T-helper 2 cell treated with Interferon-gamma antibody and Interleukin-4, amounts not matched to agents 5 μg/mL and 100 μg/mL, for 36 hours (primary cell): ENCODE measurements around the gene LRRFIP1.
A peak's percentile ranks its signal among the peaks of the same experiment; 100 is the strongest.

Experiments used
- DNase-seq: peaks from one replicate; pipeline ENCODE4 v3.0.0; 2021; ENCODE audit warnings: low spot score
- H3K27ac Mint-ChIP-seq: one replicate; pipeline ENCODE4 v1.8.0; 2021; ENCODE audit warnings: mild to moderate bottlenecking, mixed read lengths
- H3K27me3 Mint-ChIP-seq: one replicate; pipeline ENCODE4 v1.8.0; 2021; ENCODE audit warnings: low read depth, mixed read lengths
- H3K36me3 Mint-ChIP-seq: one replicate; pipeline ENCODE4 v1.8.0; 2021; ENCODE audit warnings: low read depth, mixed read lengths
- H3K4me1 Mint-ChIP-seq: one replicate; pipeline ENCODE4 v1.8.0; 2021; ENCODE audit warnings: low read depth, mixed read lengths
- H3K4me3 Mint-ChIP-seq: one replicate; pipeline ENCODE4 v1.8.0; 2022; ENCODE audit warnings: mild to moderate bottlenecking, moderate library complexity, mixed read lengths
- H3K9me3 Mint-ChIP-seq: one replicate; pipeline ENCODE4 v1.8.0; 2021; ENCODE audit warnings: mixed read lengths

The LRRFIP1 gene

DNA sequence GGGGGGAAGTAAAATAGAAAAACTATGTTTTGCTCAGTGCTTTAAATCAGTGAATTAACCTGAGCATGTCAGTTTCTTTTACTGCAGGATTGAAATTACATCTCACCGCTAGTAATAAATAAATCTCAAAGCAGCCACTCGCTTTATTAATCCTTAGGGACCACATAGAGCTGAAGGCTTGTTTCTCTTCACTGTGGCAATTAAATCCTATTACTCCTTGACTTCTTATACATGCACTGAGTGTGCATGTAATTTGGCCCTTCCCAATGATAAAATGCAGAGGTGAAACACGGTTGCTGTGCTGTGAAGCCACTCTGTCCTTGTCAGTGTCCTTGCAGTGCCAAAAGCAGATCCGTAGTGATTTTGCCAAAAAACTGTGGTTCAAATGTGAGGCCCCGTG, 94.1 kb downstream of the LRRFIP1 start:
- Mint-ChIP-seq H3K4me3 (no peak overlapping the region), H3K36me3 (peaks cover 28% of the 10 kb centered on the region), H3K4me1 (peaks cover 26% of the 10 kb centered on the region), H3K27me3 (no peaks in the 10 kb centered on the region), H3K9me3 (no peaks in the 10 kb centered on the region), H3K27ac (no peak overlapping the region)
- no peak for DNase-seq

DNA sequence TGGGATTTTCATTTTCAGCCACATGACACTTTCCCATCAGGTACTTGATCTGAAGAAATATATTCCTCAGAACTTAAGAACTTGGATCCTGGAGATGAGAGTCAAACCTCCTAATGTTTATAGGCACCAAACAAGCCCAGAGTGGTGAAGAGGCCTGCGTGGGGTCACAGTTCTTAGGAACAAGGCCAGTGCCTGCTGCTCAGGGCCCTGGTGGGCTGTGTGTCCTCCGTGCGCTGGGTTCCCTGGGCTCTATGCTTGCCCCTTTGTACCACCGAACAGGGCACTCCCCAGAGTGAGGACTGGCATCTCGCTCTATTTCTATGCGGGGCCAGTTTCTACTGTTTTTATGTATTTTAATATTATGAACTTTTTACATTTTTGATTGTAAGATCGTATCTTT, 95.2 kb downstream of the LRRFIP1 start:
- DNase-seq = no peak
- Mint-ChIP-seq H3K9me3 (no peaks in the 10 kb centered on the region), H3K36me3 (peaks cover 31% of the 10 kb centered on the region), H3K4me3 (no peak overlapping the region), H3K4me1 (peaks cover 30% of the 10 kb centered on the region), H3K27me3 (no peaks in the 10 kb centered on the region), H3K27ac (no peak overlapping the region)

DNA sequence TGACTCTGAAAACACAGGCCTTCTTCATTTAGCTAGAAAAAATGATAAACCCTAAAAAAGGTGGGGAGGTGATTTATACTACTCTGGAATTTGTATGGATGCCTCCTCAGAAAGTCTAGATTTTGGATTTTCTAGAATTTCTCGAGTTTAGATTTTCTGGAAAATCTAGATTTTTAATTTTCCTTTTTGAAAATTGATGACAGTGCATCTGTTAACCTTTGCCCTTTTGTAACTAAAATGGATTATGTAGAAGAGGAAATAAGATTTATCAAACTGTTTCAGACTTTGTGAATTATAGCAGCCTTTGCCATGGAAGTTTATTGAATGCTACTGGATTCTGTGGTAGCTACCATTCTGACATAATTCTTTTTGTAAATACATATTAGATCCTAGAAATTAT, 95.6 kb downstream of the LRRFIP1 start:
- no peak overlapping the region for H3K27ac Mint-ChIP-seq
- H3K4me1 Mint-ChIP-seq = peaks cover 34% of the 10 kb centered on the region
- peaks cover 33% of the 10 kb centered on the region for H3K36me3 Mint-ChIP-seq

DNA sequence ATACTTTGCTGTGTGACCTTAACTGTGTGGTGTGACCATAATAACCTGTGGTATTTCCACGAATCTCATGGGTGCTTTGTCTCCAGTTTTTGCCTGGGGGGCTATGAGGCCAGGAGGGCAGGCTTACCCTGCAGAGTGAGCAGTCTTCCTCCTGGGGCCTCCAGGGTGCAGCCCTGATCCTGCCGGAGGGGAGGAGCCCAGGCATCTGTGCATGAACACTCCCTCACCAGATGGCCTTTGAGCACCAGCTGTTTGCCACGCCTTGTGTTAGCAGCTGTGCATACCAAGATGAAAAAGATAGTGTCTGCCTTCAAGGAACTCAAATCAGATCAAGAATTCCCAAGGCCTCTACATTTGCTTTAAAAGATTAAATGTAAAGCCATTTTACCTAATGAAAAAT, 96.2 kb downstream of the LRRFIP1 start:
- Mint-ChIP-seq H3K27me3 (no peaks in the 10 kb centered on the region), H3K36me3 (peaks cover 33% of the 10 kb centered on the region), H3K4me1 (peaks cover 34% of the 10 kb centered on the region), H3K9me3 (no peaks in the 10 kb centered on the region), H3K4me3 (no peak overlapping the region), H3K27ac (no peak overlapping the region)
- no peak for DNase-seq

More for the DNA sequence above, 95.6 kb downstream of the LRRFIP1 start:
- H3K9me3 Mint-ChIP-seq = no peaks in the 10 kb centered on the region
- H3K27me3 Mint-ChIP-seq = no peaks in the 10 kb centered on the region
- no peak for DNase-seq
- H3K4me3 Mint-ChIP-seq = no peak overlapping the region

DNA sequence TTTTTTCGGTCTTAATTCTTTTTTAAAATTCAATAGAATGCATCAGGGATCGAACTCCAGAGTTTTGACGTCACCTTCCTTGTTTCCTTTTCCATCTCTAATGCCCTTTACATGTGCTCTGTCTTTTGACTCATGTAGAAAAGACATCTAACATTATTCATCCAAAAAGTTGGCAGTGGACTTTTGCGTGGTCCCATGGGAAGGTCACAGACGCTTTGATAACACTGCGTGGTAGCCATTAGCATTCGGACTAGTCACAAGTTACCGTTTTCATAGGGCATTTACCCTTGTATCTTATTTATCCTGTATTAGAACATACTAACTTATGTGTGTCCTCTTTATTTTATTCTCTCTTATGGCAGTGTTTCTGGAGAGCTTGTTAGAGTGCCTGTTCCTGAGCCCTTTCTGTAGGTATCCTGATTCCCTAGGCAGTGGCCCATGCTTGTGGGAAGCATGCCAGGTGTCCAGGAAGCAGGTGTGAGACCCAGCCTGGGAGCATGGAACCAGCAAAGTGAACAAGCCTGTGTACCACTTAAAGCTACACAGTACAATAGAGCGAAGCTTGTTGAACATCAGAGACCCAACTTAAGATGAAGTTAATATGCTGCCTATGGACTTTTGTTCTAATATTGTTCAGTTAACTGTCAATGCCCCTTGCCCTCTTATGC, 97.6 kb downstream of the LRRFIP1 start:
- no peaks in the 10 kb centered on the region for H3K9me3 Mint-ChIP-seq
- H3K4me1 Mint-ChIP-seq = peaks cover 31% of the 10 kb centered on the region
- DNase-seq = no peak
- peaks cover 37% of the 10 kb centered on the region for H3K36me3 Mint-ChIP-seq
- H3K27me3 Mint-ChIP-seq = no peaks in the 10 kb centered on the region
- no peak overlapping the region for H3K4me3 Mint-ChIP-seq
- no peak overlapping the region for H3K27ac Mint-ChIP-seq

DNA sequence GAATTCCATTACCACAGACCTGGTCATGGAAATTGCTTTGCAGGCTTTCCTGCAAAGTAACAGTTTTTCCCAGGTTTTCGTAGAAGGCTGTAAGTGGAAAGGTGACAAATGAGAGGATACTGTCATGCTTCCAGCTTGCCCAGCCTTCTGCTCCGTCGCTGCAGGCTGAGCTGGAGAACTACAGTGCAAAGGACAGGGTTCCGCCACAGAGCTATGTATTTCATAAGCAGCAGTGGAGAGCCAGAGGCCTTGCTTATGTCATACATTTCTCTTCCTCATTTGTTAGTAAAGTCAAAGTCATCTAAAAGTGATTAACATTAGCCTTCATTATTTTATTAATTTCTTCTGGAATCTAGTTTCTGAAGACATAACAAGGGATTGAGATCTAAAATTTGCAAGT, 98.3 kb downstream of the LRRFIP1 start:
- H3K9me3 Mint-ChIP-seq = no peaks in the 10 kb centered on the region
- DNase-seq = no peak
- H3K27ac Mint-ChIP-seq = no peak overlapping the region
- peaks cover 35% of the 10 kb centered on the region for H3K4me1 Mint-ChIP-seq
- H3K36me3 Mint-ChIP-seq = peaks cover 38% of the 10 kb centered on the region
- no peak overlapping the region for H3K4me3 Mint-ChIP-seq
- H3K27me3 Mint-ChIP-seq = no peaks in the 10 kb centered on the region

DNA sequence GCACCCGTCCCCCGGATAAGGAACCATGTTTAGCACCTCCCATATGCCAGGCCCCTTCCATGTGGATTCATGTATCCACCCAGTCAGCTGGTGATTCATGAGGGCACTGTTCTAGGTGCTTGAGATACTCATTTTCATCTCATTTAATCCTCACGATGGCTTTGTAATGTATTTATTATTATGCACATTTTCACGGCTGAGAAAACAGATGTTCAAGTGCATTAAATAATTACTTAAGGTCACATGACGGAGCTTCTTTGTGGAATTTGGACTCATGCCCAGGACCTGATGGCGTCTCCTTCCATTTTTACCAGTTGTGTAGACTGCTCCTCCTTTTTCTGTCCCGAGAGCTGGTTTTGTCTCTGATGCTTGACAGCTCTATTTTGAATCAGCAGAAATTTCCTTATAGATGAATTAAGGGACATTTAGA, 99.0 kb downstream of the LRRFIP1 start:
- Mint-ChIP-seq H3K4me3 (no peak overlapping the region), H3K36me3 (peaks cover 39% of the 10 kb centered on the region), H3K9me3 (no peaks in the 10 kb centered on the region), H3K27ac (no peak overlapping the region), H3K4me1 (peaks cover 43% of the 10 kb centered on the region), H3K27me3 (no peaks in the 10 kb centered on the region)
- DNase-seq = no peak

DNA sequence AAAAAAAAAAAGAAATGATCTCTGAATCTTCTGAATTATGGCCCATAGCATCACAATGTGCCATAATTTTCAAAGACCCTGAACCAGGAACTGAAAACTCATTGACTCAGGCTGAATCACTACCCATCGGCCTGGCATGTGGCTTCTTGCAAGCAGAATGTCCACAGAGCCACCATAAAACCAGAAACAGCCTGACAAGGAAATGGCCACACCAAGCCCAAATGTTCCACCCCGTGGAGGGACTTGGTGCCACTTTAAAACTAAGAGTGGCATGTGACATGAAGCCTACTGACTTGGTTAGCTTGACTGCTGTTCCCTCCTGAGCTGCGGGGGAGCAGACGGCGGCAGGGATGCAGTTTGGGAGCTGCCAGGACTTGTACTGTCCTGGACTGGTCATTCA, 100.0 kb downstream of the LRRFIP1 start:
- H3K4me3 Mint-ChIP-seq = no peak overlapping the region
- H3K4me1 Mint-ChIP-seq = peaks cover 44% of the 10 kb centered on the region
- H3K36me3 Mint-ChIP-seq = peaks cover 39% of the 10 kb centered on the region
- no peak for DNase-seq
- no peaks in the 10 kb centered on the region for H3K27me3 Mint-ChIP-seq
- H3K27ac Mint-ChIP-seq = no peak overlapping the region
- H3K9me3 Mint-ChIP-seq = no peaks in the 10 kb centered on the region

DNA sequence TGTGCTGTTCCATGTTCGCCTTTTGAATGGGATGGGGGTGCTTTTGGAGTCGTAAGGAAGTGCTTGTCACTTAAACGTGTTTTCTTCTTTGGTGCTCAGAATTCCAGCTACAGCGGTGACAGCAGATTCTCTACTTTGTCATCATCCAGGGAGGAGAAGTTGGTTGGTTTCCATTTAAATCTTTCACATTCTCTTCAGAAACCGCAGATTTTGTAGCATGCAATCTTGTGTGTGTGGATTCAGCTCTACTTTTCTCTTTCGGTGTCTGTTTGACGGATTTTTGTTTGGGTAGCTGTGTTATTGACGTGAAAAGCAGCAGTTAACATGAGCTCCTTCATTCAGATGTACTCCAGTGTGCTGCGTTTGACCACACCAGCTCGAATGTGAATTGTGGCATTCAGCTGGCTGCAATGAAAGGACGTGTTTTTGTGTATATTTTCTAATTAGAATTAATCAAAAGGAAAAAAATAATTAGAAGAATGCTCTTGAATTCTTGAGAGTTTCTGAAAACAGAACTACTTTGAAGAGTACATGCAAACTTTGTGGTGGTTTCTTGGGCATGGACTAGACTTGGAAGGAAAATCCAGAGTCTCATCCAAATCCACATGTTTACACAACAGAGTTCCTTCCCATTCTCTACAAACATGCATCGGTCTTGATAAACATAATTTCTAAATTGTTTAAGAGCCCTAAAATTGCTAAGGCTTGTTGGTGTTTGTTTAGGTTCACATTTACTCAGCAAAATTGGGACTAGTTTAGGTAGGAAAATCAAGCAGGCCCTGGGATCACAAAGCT, 102.5 kb downstream of the LRRFIP1 start:
- Mint-ChIP-seq H3K27me3 (no peaks in the 10 kb centered on the region), H3K27ac (peak overlapping the region; percentile 65), H3K4me1 (peaks cover 47% of the 10 kb centered on the region), H3K4me3 (no peak overlapping the region), H3K9me3 (no peaks in the 10 kb centered on the region), H3K36me3 (peaks cover 33% of the 10 kb centered on the region)
- DNase-seq = no peak

DNA sequence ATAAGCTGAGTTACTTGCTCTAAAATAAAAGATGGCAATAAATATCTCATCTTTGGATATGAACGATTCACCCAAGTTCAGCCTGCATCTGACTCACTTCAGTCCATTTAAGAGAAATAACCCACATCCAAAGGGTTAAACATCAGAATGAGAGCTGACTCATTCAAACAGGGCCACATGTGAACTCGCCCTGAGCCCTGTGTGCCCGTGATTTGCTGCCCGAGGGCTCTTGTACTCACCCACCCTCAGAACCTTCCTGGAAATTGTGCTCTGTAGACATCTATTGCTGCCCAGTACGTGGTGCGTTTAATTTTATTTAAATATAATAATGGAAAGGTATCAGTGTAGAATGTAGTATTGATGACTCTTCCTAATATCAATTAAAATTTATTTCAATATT, 104.3 kb downstream of the LRRFIP1 start:
- H3K36me3 Mint-ChIP-seq = peaks cover 31% of the 10 kb centered on the region
- no peak overlapping the region for H3K27ac Mint-ChIP-seq
- H3K9me3 Mint-ChIP-seq = no peaks in the 10 kb centered on the region
- peak; percentile 61 for DNase-seq
- no peak overlapping the region for H3K4me3 Mint-ChIP-seq
- H3K27me3 Mint-ChIP-seq = no peaks in the 10 kb centered on the region
- peaks cover 41% of the 10 kb centered on the region for H3K4me1 Mint-ChIP-seq

DNA sequence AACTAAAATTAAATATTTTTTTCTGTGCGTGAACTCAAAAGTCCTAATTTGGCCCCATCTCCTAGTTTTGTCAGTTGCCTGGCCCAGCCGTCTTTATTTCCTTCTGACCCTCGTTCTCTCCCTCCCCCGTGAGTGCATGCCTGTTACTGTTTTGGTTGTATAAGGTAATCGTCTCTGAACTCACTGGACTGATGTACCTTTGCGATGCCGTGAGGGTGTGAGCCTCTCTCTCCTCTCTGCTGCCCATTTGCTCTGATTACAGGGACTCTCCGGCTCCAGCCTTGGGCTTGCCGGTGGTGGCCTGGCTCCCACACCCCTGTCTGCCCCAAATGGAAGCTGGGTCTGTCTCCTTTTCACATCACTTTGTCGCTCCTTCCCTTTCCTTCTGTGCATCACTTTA, 104.7 kb downstream of the LRRFIP1 start:
- Mint-ChIP-seq H3K4me1 (peaks cover 39% of the 10 kb centered on the region), H3K27me3 (no peaks in the 10 kb centered on the region), H3K36me3 (peaks cover 29% of the 10 kb centered on the region), H3K27ac (peak overlapping the region; percentile 67), H3K4me3 (no peak overlapping the region), H3K9me3 (no peaks in the 10 kb centered on the region)
- DNase-seq = no peak

DNA sequence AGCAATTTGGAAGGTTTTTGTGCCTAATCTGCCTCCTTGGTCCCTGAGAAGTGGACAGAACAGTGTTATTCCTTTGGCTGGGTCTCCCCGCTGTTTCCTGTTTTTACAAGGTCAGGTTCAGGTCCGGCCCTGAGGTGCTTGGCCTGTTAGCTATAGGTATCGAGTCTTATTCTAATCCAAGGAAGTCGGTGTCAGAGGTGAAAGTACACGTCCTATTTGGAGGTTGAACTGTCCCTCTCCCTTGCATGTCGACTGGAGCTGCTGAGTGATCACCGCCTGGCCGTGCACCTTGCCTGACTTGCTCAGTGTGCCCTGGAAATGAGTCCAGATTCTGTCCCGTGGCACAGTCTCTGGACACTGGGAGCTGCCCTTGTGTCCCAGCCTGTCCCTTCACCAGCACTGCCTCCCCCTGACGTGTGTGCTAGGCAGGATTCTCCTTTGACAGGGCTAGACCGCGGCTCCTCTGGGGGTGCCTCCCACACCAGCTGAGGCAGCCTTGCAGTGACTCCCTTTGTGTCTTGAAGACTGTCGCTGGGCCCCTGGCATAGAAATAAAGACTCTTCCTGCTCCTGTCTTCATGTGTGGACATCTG, 105.5 kb downstream of the LRRFIP1 start:
- H3K4me3 Mint-ChIP-seq = no peak overlapping the region

DNA sequence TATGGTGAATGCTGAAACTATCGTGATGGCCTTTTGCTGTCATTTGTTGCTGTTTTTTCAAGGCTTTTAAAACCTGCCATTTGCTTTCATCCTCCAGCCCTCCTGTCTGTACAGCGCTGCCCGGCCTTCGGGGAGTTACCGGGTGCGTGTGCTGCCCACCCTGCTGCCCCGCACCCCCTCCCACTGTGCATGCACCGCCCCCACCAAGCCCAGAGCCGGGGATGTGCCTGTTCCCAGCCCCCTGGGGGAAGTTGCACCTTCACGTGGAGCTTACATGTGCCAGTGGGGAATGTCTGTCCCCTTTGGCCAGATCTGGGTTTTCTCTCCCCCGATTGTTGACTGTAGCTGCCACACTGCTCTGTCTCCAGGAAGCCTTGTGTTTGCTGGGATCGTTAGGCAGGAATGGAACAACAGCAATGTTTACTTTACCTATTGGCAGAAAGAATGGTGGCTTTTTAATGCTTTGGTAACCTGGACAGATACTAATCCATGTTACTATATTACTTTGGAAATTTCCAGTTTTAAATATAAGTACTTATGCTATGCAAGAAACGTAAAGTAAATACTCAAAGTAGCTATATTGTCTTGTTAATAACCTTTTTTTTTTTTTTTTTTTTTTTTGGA, 106.4 kb downstream of the LRRFIP1 start:
- H3K36me3 Mint-ChIP-seq = peaks cover 33% of the 10 kb centered on the region
- no peaks in the 10 kb centered on the region for H3K9me3 Mint-ChIP-seq
- no peak for DNase-seq
- peaks cover 36% of the 10 kb centered on the region for H3K4me1 Mint-ChIP-seq
- H3K4me3 Mint-ChIP-seq = no peak overlapping the region
- no peaks in the 10 kb centered on the region for H3K27me3 Mint-ChIP-seq
- H3K27ac Mint-ChIP-seq = no peak overlapping the region

More for the DNA sequence above, 105.5 kb downstream of the LRRFIP1 start:
- H3K4me1 Mint-ChIP-seq = peaks cover 37% of the 10 kb centered on the region
- peak overlapping the region; percentile 43 for H3K27ac Mint-ChIP-seq
- H3K9me3 Mint-ChIP-seq = no peaks in the 10 kb centered on the region
- H3K36me3 Mint-ChIP-seq = peaks cover 30% of the 10 kb centered on the region
- no peak for DNase-seq
- H3K27me3 Mint-ChIP-seq = no peaks in the 10 kb centered on the region
